Astrocyte of the cerebellum (primary cell): ENCODE data around the gene OR56A5.

ENCODE experiments used
- DNase-seq: peaks from one replicate; pipeline ENCODE4 v3.0.0-alpha.2; 2011; ENCODE audit warnings: low read depth
- H3K4me3 ChIP-seq: 2 replicates; pipeline ENCODE4 v1.5.1; 2011; ENCODE audit warnings: mild to moderate bottlenecking, low read depth, low read length, moderate library complexity
- CTCF ChIP-seq: IDR thresholded peaks from 2 replicates; pipeline ENCODE4 v1.5.1; 2012; ENCODE audit warnings: low read length, low read depth, moderate library complexity, mild to moderate bottlenecking; ENCODE audit errors: missing control alignments
- in situ Hi-C: cut with HindIII; loops from 2 replicates; pipeline ENCODE4 v1.10.0; 2017; ENCODE audit warnings: low sequenced_read_pairs

The OR56A5 gene

GRCh38 chr11:5994791-5995190 lies 26.5 kb upstream of the OR56A5 start:
- in situ Hi-C loops: no loop called here
- H3K4me3 ChIP-seq: no peak overlapping the region
- TF ChIP-seq CTCF: no peak
- DNase-seq: no peak

GRCh38 chr11:5992604-5993251 lies 24.4 kb upstream of the OR56A5 start:
- in situ Hi-C loops: no loop called here
- peak; percentile 36 for TF ChIP-seq CTCF
- H3K4me3 ChIP-seq: no peak overlapping the region
- DNase-seq: no peak

- in situ Hi-C loops: no loop called here
- DNase-seq: no peak
- no peak for TF ChIP-seq CTCF
- H3K4me3 ChIP-seq: no peak overlapping the region
Measured at GRCh38 chr11:5992150-5992549, 23.9 kb upstream of the OR56A5 start.

GRCh38 chr11:5989203-5989602 lies 20.9 kb upstream of the OR56A5 start:
- H3K4me3 ChIP-seq: no peak overlapping the region
- no peak for DNase-seq
- in situ Hi-C loops: no loop called here
- no peak for TF ChIP-seq CTCF

- in situ Hi-C loops: no loop called here
- no peak within 1 kb of the TSS for H3K4me3 ChIP-seq
- no peak for DNase-seq
- no peak for TF ChIP-seq CTCF
Measured at GRCh38 chr11:5986885-5987284, 18.6 kb upstream of the OR56A5 start, which contains the start of gene OR52L1. TSS of gene OR52L1 (minus strand) at chr11:5986985. CDS start at chr11:5986930, 55 bp downstream.

- no peak for DNase-seq
- in situ Hi-C loops: loop anchor here (5.0 kb wide), 1 partner anchor 59 kb away; no protein-coding TSS in a partner anchor
- no peak overlapping the region for H3K4me3 ChIP-seq
- no peak for TF ChIP-seq CTCF
Measured at GRCh38 chr11:5983443-5983842, 15.1 kb upstream of the OR56A5 start.
